Fibroblast of lung (primary cell): Measurements from ENCODE around the gene BRINP2. TPM values are rescaled to one million over a fixed set of nuclear protein-coding genes. Genes with fewer than 3 reads are reported as not detected.

Experiments
- DNase-seq, 2 donors: peaks; one replicate each; pipeline versions ENCODE4 v3.0.0 to v3.0.0-alpha.2; 2010; ENCODE audit warnings: low read depth in 2 of 2
- H2AFZ ChIP-seq: 2 replicates; pipeline ENCODE4 v1.5.1; 2012; ENCODE audit warnings: low read length, control low read depth, inconsistent platforms
- H3K27ac ChIP-seq: 2 replicates; pipeline ENCODE4 v1.5.1; 2011; ENCODE audit warnings: low read length, control low read depth; ENCODE audit not compliant: insufficient read depth
- H3K27me3 ChIP-seq: 2 replicates; pipeline ENCODE4 v1.5.1; 2011; ENCODE audit warnings: mild to moderate bottlenecking, low read length; ENCODE audit not compliant: control insufficient read depth, insufficient read depth
- H3K36me3 ChIP-seq: 2 replicates; pipeline ENCODE4 v1.5.1; 2011; ENCODE audit warnings: low read length; ENCODE audit not compliant: control insufficient read depth, insufficient read depth
- H3K4me1 ChIP-seq: 2 replicates; pipeline ENCODE4 v1.5.1; 2011; ENCODE audit warnings: low read length; ENCODE audit not compliant: control insufficient read depth, insufficient read depth; ENCODE audit errors: extremely low read depth
- H3K4me2 ChIP-seq: 2 replicates; pipeline ENCODE4 v1.5.1; 2011; ENCODE audit warnings: low read length, control low read depth; ENCODE audit not compliant: insufficient read depth; ENCODE audit errors: extremely low read depth
- H3K4me3 ChIP-seq, 4 experiments: fragments of 200-600 bp in 1 of 4; sonication (generic) in 1 of 4; replicated peaks in 1 of 4; 2 replicates each; pipeline ENCODE4 v1.5.1; 2011 to 2016; ENCODE audit warnings: low read length in 4 of 4, low read depth in 3 of 4, mild to moderate bottlenecking in 3 of 4, control low read depth in 2 of 4, inconsistent platforms in 1 of 4, mixed read lengths in 1 of 4; ENCODE audit not compliant: insufficient read depth in 1 of 4; ENCODE audit errors: control extremely low read depth in 1 of 4
- H3K79me2 ChIP-seq: 2 replicates; pipeline ENCODE4 v1.5.1; 2012; ENCODE audit warnings: mild to moderate bottlenecking, low read length, inconsistent platforms; ENCODE audit not compliant: control insufficient read depth, insufficient read depth
- H3K9ac ChIP-seq: 2 replicates; pipeline ENCODE4 v1.5.1; 2011; ENCODE audit warnings: mild to moderate bottlenecking, low read length, control low read depth; ENCODE audit not compliant: insufficient read depth
- H3K9me3 ChIP-seq: 2 replicates; pipeline ENCODE4 v1.5.1; 2012; ENCODE audit warnings: low read depth, low read length; ENCODE audit not compliant: control insufficient read depth, insufficient read depth
- H4K20me1 ChIP-seq: 2 replicates; pipeline ENCODE4 v1.5.1; 2011; ENCODE audit warnings: low read length; ENCODE audit not compliant: control insufficient read depth, insufficient read depth; ENCODE audit errors: extremely low read depth
- EZH2 ChIP-seq: IDR thresholded peaks from 2 replicates; pipeline ENCODE4 v1.5.1; 2012; ENCODE audit warnings: low read length, control low read depth, mild to moderate bottlenecking; ENCODE audit errors: missing control alignments
- polyA plus RNA-seq, 2 donors: library from polyadenylated mRNA; depleted of rRNA in 1 of 2; stranded (reverse) in 1 of 2; unstranded in 1 of 2; fragments of >200 nt; gene quantifications; 2 replicates each; pipeline ENCODE4 v1.2.1, GENCODE V29; 2011 to 2012; ENCODE audit warnings: missing spikeins in 1 of 2
- total RNA-seq: library from RNA; depleted of rRNA; stranded (reverse); fragments of >200 nt; gene quantifications from 2 replicates; pipeline ENCODE4 v1.2.1, GENCODE V29; 2014
- TF ChIP-seq, protein P1 (sequence below), 2 donors: IDR thresholded peaks in 1 of 2; conservative IDR thresholded peaks in 1 of 2; 1 replicate in 1 of 2; 2 replicates in 1 of 2; pipeline ENCODE4 v1.5.1; 2011 to 2012; ENCODE audit warnings: low read length in 2 of 2, control low read depth in 1 of 2, inconsistent platforms in 1 of 2, low read depth in 1 of 2, mild to moderate bottlenecking in 1 of 2

The BRINP2 gene
- total and polyA plus RNA-seq, 2 donors (not counting 1 experiment from before 2014, with no cell fraction given), result under 0.01 to 0.02 TPM

- TF ChIP-seq, protein P1, sequence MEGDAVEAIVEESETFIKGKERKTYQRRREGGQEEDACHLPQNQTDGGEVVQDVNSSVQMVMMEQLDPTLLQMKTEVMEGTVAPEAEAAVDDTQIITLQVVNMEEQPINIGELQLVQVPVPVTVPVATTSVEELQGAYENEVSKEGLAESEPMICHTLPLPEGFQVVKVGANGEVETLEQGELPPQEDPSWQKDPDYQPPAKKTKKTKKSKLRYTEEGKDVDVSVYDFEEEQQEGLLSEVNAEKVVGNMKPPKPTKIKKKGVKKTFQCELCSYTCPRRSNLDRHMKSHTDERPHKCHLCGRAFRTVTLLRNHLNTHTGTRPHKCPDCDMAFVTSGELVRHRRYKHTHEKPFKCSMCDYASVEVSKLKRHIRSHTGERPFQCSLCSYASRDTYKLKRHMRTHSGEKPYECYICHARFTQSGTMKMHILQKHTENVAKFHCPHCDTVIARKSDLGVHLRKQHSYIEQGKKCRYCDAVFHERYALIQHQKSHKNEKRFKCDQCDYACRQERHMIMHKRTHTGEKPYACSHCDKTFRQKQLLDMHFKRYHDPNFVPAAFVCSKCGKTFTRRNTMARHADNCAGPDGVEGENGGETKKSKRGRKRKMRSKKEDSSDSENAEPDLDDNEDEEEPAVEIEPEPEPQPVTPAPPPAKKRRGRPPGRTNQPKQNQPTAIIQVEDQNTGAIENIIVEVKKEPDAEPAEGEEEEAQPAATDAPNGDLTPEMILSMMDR (conservative IDR thresholded peaks at IDR 0.05 in 1 of 2, IDR thresholded peaks at IDR 0.05 in 1 of 2; ENCODE audit: low read depth in 1 of 2, low read length in 2 of 2), result no peak
- no peak for TF ChIP-seq EZH2
- Histone ChIP-seq H3K4me3 (no peak overlapping the region), H3K79me2 (no peaks in the 10 kb centered on the region), H4K20me1 (peaks cover 2% of the 10 kb centered on the region), H3K27ac (no peak overlapping the region), H3K9ac (no peak overlapping the region), H3K27me3 (peaks cover 14% of the 10 kb centered on the region), H3K4me2 (no peak overlapping the region), H3K36me3 (no peaks in the 10 kb centered on the region), H3K9me3 (no peaks in the 10 kb centered on the region), H3K4me1 (peaks cover 4% of the 10 kb centered on the region), H2AFZ (no peak overlapping the region)
- peak in 1 of 2 donors; percentile 29 for DNase-seq
These were observed 100.1 kb downstream of the BRINP2 start for GRCh38 chr1:177270863-177271262.

DNA sequence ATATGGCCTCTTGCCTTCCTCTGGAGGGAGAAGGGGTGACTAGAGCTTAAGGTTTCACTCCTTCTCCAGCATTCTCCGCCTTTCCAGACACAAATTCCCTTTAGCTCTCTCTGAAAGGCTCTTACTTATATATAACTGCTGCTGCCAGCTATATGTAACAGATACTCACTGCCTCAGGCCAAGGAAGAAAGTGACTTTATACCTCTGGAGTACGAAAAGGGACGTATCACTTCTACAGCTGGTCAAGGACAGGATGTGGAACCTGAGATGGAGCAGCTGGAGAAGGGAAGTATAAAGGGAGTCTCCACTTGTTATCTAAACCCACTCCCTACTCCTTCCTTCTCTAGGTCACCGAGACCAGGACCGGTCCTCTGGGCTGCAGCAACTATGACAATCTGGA is 102.4 kb downstream of the BRINP2 start:
- no peak overlapping the region for H2AFZ ChIP-seq

GRCh38 chr1:177274687-177275211 is 104.0 kb downstream of the BRINP2 start:
- Histone ChIP-seq H3K9me3 (no peaks in the 10 kb centered on the region), H4K20me1 (peaks cover 2% of the 10 kb centered on the region), H3K27ac (no peak overlapping the region), H3K4me1 (peaks cover 4% of the 10 kb centered on the region), H3K27me3 (peaks cover 6% of the 10 kb centered on the region), H3K79me2 (no peaks in the 10 kb centered on the region), H2AFZ (no peak overlapping the region), H3K9ac (no peak overlapping the region), H3K4me2 (no peak overlapping the region), H3K36me3 (no peaks in the 10 kb centered on the region), H3K4me3 (no peak overlapping the region)
- peak; percentile 85 to 94 for DNase-seq
- TF ChIP-seq, protein P1 (conservative IDR thresholded peaks at IDR 0.05 in 1 of 2, IDR thresholded peaks at IDR 0.05 in 1 of 2; ENCODE audit: low read depth in 1 of 2, low read length in 2 of 2), result no peak
- no peak for TF ChIP-seq EZH2

More for the DNA sequence above, 102.4 kb downstream of the BRINP2 start:
- Histone ChIP-seq H3K4me1 (peaks cover 4% of the 10 kb centered on the region), H3K27ac (no peak overlapping the region), H3K79me2 (no peaks in the 10 kb centered on the region), H3K27me3 (peaks cover 14% of the 10 kb centered on the region), H3K36me3 (no peaks in the 10 kb centered on the region), H3K4me2 (no peak overlapping the region), H3K9me3 (no peaks in the 10 kb centered on the region), H3K9ac (no peak overlapping the region), H4K20me1 (peaks cover 2% of the 10 kb centered on the region), H3K4me3 (no peak overlapping the region)
- DNase-seq, result no peak
- TF ChIP-seq EZH2, result no peak
- TF ChIP-seq, protein P1 (conservative IDR thresholded peaks at IDR 0.05 in 1 of 2, IDR thresholded peaks at IDR 0.05 in 1 of 2; ENCODE audit: low read depth in 1 of 2, low read length in 2 of 2), result no peak
